GM13977 (cell line): ENCODE results near the gene RBM12.

Source experiments
- DNase-seq: peaks from one replicate; pipeline ENCODE4 v3.0.0; 2012; ENCODE audit warnings: low spot score
- CTCF ChIP-seq: IDR thresholded peaks from 2 replicates; pipeline ENCODE4 v1.5.1; 2012; ENCODE audit warnings: mild to moderate bottlenecking, control low read depth; ENCODE audit not compliant: insufficient read depth; ENCODE audit errors: extremely low read depth, missing control alignments
- in situ Hi-C: fragments of 300-500 bp; cut with MboI; formaldehyde crosslinking; loops from one replicate; pipeline ENCODE4 v1.12.0; 2022; ENCODE audit warnings: low sequenced_read_pairs, low pct_unique_long_range_greater_than_20kb, mixed read lengths, inconsistent platforms; ENCODE audit not compliant: unreplicated experiment

The RBM12 gene

GRCh38 chr20:35662551-35662950 lies 2.1 kb downstream of the RBM12 start:
- in situ Hi-C loops, result no loop called here
- no peak for TF ChIP-seq CTCF
- DNase-seq, result no peak

GRCh38 chr20:35661908-35662307 lies 2.8 kb downstream of the RBM12 start:
- DNase-seq, result no peak
- in situ Hi-C loops, result no loop called here
- no peak for TF ChIP-seq CTCF

- TF ChIP-seq CTCF, result no peak
- in situ Hi-C loops, result no loop called here
- DNase-seq, result no peak
These were observed 3.6 kb downstream of the RBM12 start for GRCh38 chr20:35661053-35661452.

GRCh38 chr20:35660122-35660937 lies 4.4 kb downstream of the RBM12 start:
- no peak for DNase-seq
- in situ Hi-C loops, result no loop called here
- no peak for TF ChIP-seq CTCF

GRCh38 chr20:35657271-35657670 lies 7.4 kb downstream of the RBM12 start:
- no peak for DNase-seq
- no peak for TF ChIP-seq CTCF
- in situ Hi-C loops, result no loop called here

GRCh38 chr20:35654415-35654814 lies 10.3 kb downstream of the RBM12 start:
- no peak for DNase-seq
- in situ Hi-C loops, result no loop called here
- no peak for TF ChIP-seq CTCF
